Mesendoderm (in vitro differentiated cells): ENCODE results near the gene PCSK5.
A peak's percentile ranks its signal among the peaks of the same experiment; 100 is the strongest.

Experiments used
- DNase-seq: peaks from one replicate; pipeline ENCODE4 v3.0.0; 2013
- H2AK5ac ChIP-seq: 2 replicates; pipeline ENCODE4 v1.6.1; 2013; ENCODE audit warnings: low read length, inconsistent platforms
- H2BK120ac ChIP-seq: 2 replicates; pipeline ENCODE4 v1.6.1; 2013; ENCODE audit warnings: low read depth, mild to moderate bottlenecking, low read length, moderate library complexity, mixed read lengths
- H2BK15ac ChIP-seq: replicated peaks from 2 replicates; pipeline ENCODE4 v1.6.1; 2013; ENCODE audit warnings: low read depth, mild to moderate bottlenecking, moderate library complexity
- H2BK5ac ChIP-seq: 2 replicates; pipeline ENCODE4 v1.6.1; 2013; ENCODE audit warnings: low read length, inconsistent platforms
- H3K18ac ChIP-seq: 2 replicates; pipeline ENCODE4 v1.6.1; 2013; ENCODE audit warnings: mild to moderate bottlenecking, low read length, mixed read lengths
- H3K23ac ChIP-seq: one replicate; pipeline ENCODE4 v1.6.1; 2013; ENCODE audit warnings: low read length
- H3K27ac ChIP-seq: 2 replicates; pipeline ENCODE4 v1.5.1; 2013; ENCODE audit warnings: low read depth, mild to moderate bottlenecking, inconsistent platforms, low read length, moderate library complexity
- H3K27me3 ChIP-seq: 2 replicates; pipeline ENCODE4 v1.6.1; 2013; ENCODE audit warnings: low read length, control low read depth, mild to moderate bottlenecking, inconsistent platforms; ENCODE audit not compliant: insufficient read depth, poor library complexity
- H3K36me3 ChIP-seq: 2 replicates; pipeline ENCODE4 v1.6.1; 2013; ENCODE audit warnings: low read length, inconsistent platforms; ENCODE audit not compliant: control insufficient read depth, insufficient read depth
- H3K4ac ChIP-seq: one replicate; pipeline ENCODE4 v1.6.1; 2013; ENCODE audit warnings: low read depth, mild to moderate bottlenecking, low read length, moderate library complexity
- H3K4me1 ChIP-seq: 2 replicates; pipeline ENCODE4 v1.6.1; 2013; ENCODE audit warnings: low read depth, low read length, inconsistent platforms; ENCODE audit not compliant: control insufficient read depth
- H3K4me2 ChIP-seq: 2 replicates; pipeline ENCODE4 v1.6.1; 2013; ENCODE audit warnings: low read length
- H3K4me3 ChIP-seq: 2 replicates; pipeline ENCODE4 v1.5.1; 2013; ENCODE audit warnings: mild to moderate bottlenecking, low read length
- H3K56ac ChIP-seq: one replicate; pipeline ENCODE4 v1.6.1; 2013; ENCODE audit warnings: low read length
- H3K79me1 ChIP-seq: 2 replicates; pipeline ENCODE4 v1.6.1; 2013; ENCODE audit warnings: low read length, inconsistent platforms
- H3K79me2 ChIP-seq: 2 replicates; pipeline ENCODE4 v1.6.1; 2013; ENCODE audit warnings: mild to moderate bottlenecking, low read length; ENCODE audit not compliant: control insufficient read depth, insufficient read depth
- H3K9ac ChIP-seq: 2 replicates; pipeline ENCODE4 v1.6.1; 2013; ENCODE audit warnings: low read length, inconsistent platforms
- H4K5ac ChIP-seq: one replicate; pipeline ENCODE4 v1.6.1; 2013; ENCODE audit warnings: low read length
- H4K8ac ChIP-seq: one replicate; pipeline ENCODE4 v1.6.1; 2013; ENCODE audit warnings: low read depth, mild to moderate bottlenecking, control low read depth, low read length, moderate library complexity
- WGBS: extraction: QIAGEN DNeasy Blood & Tissue Kit; methylation state at CpG from one replicate; pipeline ENCODE4 v1.1.7; 2013; ENCODE audit warnings: low lambda C conversion rate, missing lambda C conversion rate; ENCODE audit not compliant: insufficient coverage; ENCODE audit errors: extremely low coverage; 5-methylcytosine and 5-hydroxymethylcytosine counted together

PCSK5 gene

DNA sequence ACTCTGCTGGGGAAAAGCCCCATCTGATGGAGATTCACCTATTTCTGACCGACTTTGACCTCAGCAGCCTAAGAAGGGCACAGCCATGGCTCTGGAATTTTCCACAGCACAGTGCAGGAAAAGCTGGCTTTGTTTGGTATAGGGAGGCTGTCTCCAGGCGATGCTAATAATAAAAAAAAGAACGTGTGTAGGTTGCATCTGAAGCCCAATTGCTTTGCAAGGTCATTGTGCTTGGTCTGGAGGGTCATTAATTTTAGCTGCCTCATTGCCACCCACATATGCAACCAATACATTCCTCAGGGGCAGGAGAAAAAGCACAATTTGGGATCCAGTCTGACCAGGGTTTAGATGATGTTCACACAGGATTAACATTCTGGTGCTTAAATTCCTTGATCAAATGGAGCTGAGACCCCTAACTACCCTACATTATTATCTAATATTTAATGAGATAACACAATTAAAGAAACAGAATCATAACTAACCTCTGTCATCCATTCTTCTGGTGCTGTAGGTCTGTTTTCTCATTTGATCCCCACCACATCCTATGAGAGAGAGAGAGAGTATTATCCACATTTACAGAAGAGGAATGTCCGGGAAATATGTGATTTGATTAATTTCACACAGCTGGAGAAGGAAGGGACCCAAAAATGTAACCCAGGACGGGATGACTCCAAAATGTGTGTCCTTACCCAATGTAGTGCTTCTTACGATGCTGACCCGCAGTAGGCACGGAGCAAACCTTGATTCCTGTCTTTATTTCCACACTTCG is 327.8 kb downstream of the PCSK5 start:
- no peak overlapping the region for H2BK15ac ChIP-seq
- H3K79me1 ChIP-seq = no peaks in the 10 kb centered on the region
- no peak overlapping the region for H4K5ac ChIP-seq
- H3K79me2 ChIP-seq = no peaks in the 10 kb centered on the region
- H2BK120ac ChIP-seq = no peak overlapping the region
- H3K4me2 ChIP-seq = no peak overlapping the region
- H3K27ac ChIP-seq = no peak overlapping the region
- H3K18ac ChIP-seq = no peak overlapping the region
- no peak overlapping the region for H3K9ac ChIP-seq
- H3K56ac ChIP-seq = no peak overlapping the region
- H3K4me1 ChIP-seq = no peaks in the 10 kb centered on the region
- no peaks in the 10 kb centered on the region for H3K27me3 ChIP-seq
- no peak overlapping the region for H3K4ac ChIP-seq
- H3K36me3 ChIP-seq = no peaks in the 10 kb centered on the region
- WGBS = no CpG with 5 or more reads among the region's 9 CpGs
- H3K23ac ChIP-seq = no peak overlapping the region
- H2AK5ac ChIP-seq = no peak overlapping the region
- H2BK5ac ChIP-seq = no peak overlapping the region
- DNase-seq = no peak
- H3K4me3 ChIP-seq = no peak overlapping the region
- no peak overlapping the region for H4K8ac ChIP-seq

DNA sequence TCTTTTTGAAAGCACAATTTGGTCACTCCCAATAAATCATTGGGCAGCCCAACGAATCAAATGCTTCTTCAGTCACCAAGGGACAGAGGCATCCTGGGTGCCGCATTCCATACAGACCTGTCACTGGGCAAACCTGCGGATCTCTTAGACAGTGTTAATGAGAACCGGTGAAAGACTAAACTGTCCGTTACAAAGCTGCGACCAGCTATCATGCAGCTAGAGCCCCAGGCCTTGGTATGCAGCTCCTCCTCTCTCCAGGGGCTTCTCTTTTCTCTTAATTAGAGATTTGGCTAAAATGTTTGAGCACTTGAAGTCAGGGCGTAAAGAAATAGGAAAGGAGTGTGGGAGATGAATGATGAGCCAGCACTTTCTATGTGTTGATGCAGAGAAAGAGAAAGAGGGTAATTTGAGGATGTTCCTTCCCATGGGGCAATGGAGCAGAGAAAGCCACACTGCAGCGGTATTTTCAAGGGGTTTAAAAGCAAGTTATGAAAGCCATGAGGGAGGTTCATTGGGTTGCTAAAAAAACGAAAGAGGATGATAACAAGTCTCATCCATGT is 328.5 kb downstream of the PCSK5 start:
- no peak overlapping the region for H4K5ac ChIP-seq
- H2BK15ac ChIP-seq = no peak overlapping the region
- no peaks in the 10 kb centered on the region for H3K79me2 ChIP-seq
- no peaks in the 10 kb centered on the region for H3K36me3 ChIP-seq
- H3K9ac ChIP-seq = no peak overlapping the region
- peak; percentile 81 for DNase-seq
- H3K27me3 ChIP-seq = no peaks in the 10 kb centered on the region
- peak overlapping the region; percentile 38 for H3K27ac ChIP-seq
- no peaks in the 10 kb centered on the region for H3K79me1 ChIP-seq
- no peak overlapping the region for H3K4ac ChIP-seq
- H2BK5ac ChIP-seq = no peak overlapping the region
- no peaks in the 10 kb centered on the region for H3K4me1 ChIP-seq
- no peak overlapping the region for H3K4me3 ChIP-seq
- H2AK5ac ChIP-seq = no peak overlapping the region
- no peak overlapping the region for H4K8ac ChIP-seq
- no peak overlapping the region for H3K4me2 ChIP-seq
- H3K23ac ChIP-seq = no peak overlapping the region
- no CpG with 5 or more reads among the region's 9 CpGs for WGBS
- no peak overlapping the region for H3K56ac ChIP-seq
- no peak overlapping the region for H3K18ac ChIP-seq
- H2BK120ac ChIP-seq = no peak overlapping the region

DNA sequence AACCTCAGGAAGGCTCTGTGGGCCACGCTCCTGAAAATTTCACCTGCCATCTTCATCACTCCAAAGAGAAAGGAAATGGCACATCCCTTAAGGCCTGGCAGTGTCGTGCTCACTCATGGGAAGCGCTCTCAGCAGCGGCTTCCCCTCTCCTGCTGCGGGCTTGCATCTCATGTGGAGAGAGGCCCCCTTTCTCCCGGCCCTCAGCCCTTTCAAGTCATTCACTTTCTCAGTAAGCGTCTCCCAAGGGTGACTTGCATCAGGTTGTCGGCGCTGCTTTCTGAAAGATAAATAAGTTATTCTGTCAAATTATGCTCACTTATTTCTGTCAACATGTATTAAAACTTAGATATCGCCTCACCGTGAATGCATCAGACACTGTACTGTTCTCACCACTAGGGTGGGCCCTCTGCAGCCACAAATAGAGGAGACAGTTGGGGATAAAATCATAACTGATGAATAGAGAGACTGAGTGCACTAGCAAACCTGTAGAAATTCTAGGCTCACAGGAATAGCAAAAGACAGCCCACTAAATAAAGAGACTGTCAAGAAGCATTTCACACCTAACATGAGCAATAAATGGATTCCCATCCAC is 329.2 kb downstream of the PCSK5 start:
- Histone ChIP-seq H3K27ac (no peak overlapping the region), H4K5ac (no peak overlapping the region), H3K4ac (no peak overlapping the region), H3K36me3 (no peaks in the 10 kb centered on the region), H2AK5ac (no peak overlapping the region), H3K56ac (no peak overlapping the region), H3K4me1 (no peaks in the 10 kb centered on the region), H2BK15ac (no peak overlapping the region), H2BK5ac (no peak overlapping the region), H3K23ac (no peak overlapping the region), H3K4me2 (no peak overlapping the region), H3K79me1 (no peaks in the 10 kb centered on the region), H3K9ac (no peak overlapping the region), H3K27me3 (no peaks in the 10 kb centered on the region), H2BK120ac (no peak overlapping the region), H4K8ac (no peak overlapping the region), H3K18ac (no peak overlapping the region), H3K79me2 (no peaks in the 10 kb centered on the region), H3K4me3 (no peak overlapping the region)
- no CpG with 5 or more reads among the region's 11 CpGs for whole genome bisulfite sequencing
- peak; percentile 30 for DNase-seq

DNA sequence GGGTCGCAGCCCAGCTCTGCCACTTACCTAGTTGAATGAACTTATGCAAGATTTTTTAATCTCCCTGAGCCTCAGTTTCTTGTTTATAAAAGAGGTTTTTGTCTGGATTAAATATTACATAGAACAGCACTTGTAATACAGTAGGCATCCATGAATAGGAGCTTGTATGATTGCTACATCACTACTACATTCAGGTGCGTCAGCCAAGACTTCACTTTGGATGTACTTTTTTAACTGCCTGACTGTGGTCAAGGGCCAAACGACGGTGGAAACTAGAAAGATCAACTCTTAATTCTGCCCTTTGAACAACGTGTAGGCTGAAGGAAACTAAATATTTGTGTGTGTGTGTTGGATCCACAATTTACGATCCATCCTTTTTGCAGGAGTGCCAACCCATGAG is 330.9 kb downstream of the PCSK5 start:
- no CpG with 5 or more reads among the region's 6 CpGs for WGBS
- DNase-seq = no peak

DNA sequence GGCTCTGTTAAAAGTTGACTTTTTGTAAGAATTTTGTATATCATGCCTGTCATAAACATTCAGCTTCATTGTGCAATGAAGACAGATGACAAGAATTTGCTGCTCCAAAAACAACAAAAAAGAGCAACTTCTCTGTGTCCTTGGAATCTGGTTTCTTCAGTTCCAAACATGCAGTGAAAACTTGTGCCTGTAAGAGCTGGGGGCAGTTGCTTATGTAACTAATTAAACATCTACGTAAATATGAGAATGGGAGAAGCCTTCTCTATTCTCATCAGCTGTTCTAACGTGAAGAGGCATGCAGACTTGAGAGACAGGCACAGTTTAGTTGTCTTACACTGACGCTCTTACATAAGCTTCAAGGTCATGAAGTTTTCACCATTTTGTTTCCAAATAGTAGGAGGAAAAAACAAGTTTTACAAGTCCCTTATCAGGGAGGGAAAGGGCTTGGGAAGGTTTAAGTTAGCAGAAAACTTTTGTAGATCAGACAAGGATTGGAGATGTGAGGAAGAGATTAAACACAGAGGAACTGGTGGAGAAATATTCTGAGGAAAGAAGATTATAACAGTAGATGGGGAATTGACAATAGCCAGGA is 333.4 kb downstream of the PCSK5 start:
- H3K27me3 ChIP-seq = no peaks in the 10 kb centered on the region
- H3K18ac ChIP-seq = no peak overlapping the region
- H3K4me2 ChIP-seq = no peak overlapping the region
- no peak overlapping the region for H3K4ac ChIP-seq
- H2BK15ac ChIP-seq = no peak overlapping the region
- no peak overlapping the region for H2BK120ac ChIP-seq
- no peaks in the 10 kb centered on the region for H3K79me1 ChIP-seq
- no peak for DNase-seq
- H2BK5ac ChIP-seq = no peak overlapping the region
- H3K4me1 ChIP-seq = no peaks in the 10 kb centered on the region
- no peak overlapping the region for H4K5ac ChIP-seq
- no peak overlapping the region for H3K27ac ChIP-seq
- no peak overlapping the region for H3K4me3 ChIP-seq
- H3K9ac ChIP-seq = no peak overlapping the region
- no peaks in the 10 kb centered on the region for H3K36me3 ChIP-seq
- H4K8ac ChIP-seq = no peak overlapping the region
- H3K79me2 ChIP-seq = no peaks in the 10 kb centered on the region
- H3K23ac ChIP-seq = no peak overlapping the region
- WGBS = no CpG with 5 or more reads among the region's 3 CpGs
- H3K56ac ChIP-seq = no peak overlapping the region
- no peak overlapping the region for H2AK5ac ChIP-seq

More for the DNA sequence above, 330.9 kb downstream of the PCSK5 start:
- no peak overlapping the region for H4K5ac ChIP-seq
- no peaks in the 10 kb centered on the region for H3K79me1 ChIP-seq
- no peak overlapping the region for H2AK5ac ChIP-seq
- no peak overlapping the region for H3K56ac ChIP-seq
- H3K4me3 ChIP-seq = no peak overlapping the region
- H4K8ac ChIP-seq = no peak overlapping the region
- no peak overlapping the region for H2BK120ac ChIP-seq
- H3K36me3 ChIP-seq = no peaks in the 10 kb centered on the region
- H3K27ac ChIP-seq = no peak overlapping the region
- H3K4me2 ChIP-seq = no peak overlapping the region
- H2BK5ac ChIP-seq = no peak overlapping the region
- no peak overlapping the region for H2BK15ac ChIP-seq
- H3K9ac ChIP-seq = no peak overlapping the region
- H3K18ac ChIP-seq = no peak overlapping the region
- H3K23ac ChIP-seq = no peak overlapping the region
- no peak overlapping the region for H3K4ac ChIP-seq
- H3K27me3 ChIP-seq = no peaks in the 10 kb centered on the region
- no peaks in the 10 kb centered on the region for H3K79me2 ChIP-seq
- no peaks in the 10 kb centered on the region for H3K4me1 ChIP-seq
